Fibroblast of pulmonary artery (primary cell): ENCODE data around the gene KRTAP12-2.
"Not testable (repeated sequence)": the region's sequence is repeated elsewhere in the genome, so short reads cannot be mapped to it uniquely, and the experiment has no call there.

Experiments used
- DNase-seq: peaks from one replicate; pipeline ENCODE4 v3.0.0-alpha.2; 2010; ENCODE audit warnings: low read depth
- H3K4me3 ChIP-seq: replicated peaks from 2 replicates; pipeline ENCODE4 v1.5.1; 2011; ENCODE audit warnings: low read depth, mild to moderate bottlenecking, control low read depth, low read length, moderate library complexity
- TF ChIP-seq, protein P1 (sequence below): IDR thresholded peaks from 2 replicates; pipeline ENCODE4 v1.5.1; 2011; ENCODE audit warnings: mild to moderate bottlenecking, control low read depth, low read length, inconsistent platforms; ENCODE audit errors: missing control alignments

Gene KRTAP12-2

DNA sequence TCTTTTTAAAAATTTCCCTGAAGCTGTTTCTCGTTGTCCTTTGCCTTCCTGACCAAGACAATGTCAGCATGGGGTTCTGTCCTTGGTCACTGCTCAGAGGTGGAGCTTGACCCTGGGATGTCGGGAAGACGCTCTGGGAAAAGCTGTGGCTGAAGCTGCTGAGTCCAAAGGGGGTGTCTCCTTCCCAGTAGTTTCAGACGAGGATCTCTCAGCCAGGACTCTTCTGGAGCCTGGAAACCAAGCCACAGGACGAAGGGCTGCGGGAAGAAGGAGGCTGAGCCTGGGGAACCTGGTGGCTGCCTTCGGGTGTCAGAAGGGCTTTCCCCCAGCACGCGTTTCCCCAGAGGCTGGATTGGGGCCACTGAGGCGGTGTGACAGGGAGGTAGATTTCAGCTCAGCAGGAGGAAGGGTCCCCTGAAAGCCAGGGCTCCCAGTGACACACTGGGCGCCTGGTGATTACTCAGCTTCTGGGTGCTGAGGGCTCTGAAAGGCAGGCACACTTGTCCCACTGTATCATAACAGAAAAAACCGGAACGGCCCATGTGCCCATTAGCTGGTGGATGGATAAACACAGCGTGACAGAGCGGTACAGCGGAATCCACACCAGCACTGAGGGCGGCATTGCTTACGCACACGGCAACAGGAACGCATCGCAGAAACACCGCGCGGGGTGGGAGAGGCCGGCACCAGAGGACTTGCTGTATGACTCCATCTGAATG lies 20.3 kb upstream of the KRTAP12-2 start:
- TF ChIP-seq, protein P1, sequence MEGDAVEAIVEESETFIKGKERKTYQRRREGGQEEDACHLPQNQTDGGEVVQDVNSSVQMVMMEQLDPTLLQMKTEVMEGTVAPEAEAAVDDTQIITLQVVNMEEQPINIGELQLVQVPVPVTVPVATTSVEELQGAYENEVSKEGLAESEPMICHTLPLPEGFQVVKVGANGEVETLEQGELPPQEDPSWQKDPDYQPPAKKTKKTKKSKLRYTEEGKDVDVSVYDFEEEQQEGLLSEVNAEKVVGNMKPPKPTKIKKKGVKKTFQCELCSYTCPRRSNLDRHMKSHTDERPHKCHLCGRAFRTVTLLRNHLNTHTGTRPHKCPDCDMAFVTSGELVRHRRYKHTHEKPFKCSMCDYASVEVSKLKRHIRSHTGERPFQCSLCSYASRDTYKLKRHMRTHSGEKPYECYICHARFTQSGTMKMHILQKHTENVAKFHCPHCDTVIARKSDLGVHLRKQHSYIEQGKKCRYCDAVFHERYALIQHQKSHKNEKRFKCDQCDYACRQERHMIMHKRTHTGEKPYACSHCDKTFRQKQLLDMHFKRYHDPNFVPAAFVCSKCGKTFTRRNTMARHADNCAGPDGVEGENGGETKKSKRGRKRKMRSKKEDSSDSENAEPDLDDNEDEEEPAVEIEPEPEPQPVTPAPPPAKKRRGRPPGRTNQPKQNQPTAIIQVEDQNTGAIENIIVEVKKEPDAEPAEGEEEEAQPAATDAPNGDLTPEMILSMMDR: no peak
- DNase-seq: no peak
- no peak overlapping the region for H3K4me3 ChIP-seq

DNA sequence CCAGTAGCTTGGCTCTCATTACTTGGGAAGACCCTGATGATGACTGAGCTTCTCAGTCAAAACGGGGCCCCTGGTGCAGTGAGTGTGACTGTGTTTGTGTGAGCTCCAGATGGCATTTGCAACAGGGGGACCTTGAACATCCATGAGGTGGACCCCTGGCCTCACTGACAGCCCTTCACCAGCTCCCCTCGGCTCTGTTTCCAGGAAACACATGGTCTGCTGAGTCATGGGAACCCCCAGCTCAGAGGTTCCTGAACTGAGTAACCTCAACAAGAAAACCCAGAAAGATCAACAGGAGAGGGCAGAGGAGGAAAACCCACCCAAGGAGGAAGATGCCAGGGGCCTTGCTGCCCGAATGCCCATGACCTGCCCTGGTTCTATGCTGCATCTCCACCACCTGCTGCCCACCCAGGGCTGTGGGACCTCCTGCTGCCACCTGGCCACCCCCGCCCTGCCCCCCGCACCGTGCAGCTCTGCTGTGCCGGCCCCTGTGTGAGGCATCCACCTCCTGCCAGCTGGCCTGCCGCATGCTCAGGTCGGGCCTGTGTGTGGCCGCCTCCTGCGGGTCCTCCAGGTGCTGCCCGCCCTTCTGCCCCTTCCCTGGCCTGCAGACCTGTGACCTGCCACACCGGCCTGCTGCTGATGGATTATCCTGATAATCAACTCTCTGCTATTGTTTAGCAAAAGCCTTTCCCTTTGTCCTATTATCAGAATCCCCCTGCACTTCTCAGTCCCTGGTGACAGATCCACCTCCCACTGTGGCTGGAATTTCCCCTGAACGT lies 19.5 kb upstream of the KRTAP12-2 start:
- H3K4me3 ChIP-seq: no peak overlapping the region
- no peak for DNase-seq
- TF ChIP-seq, protein P1: no peak

- H3K4me3 ChIP-seq, DNase-seq: not testable (repeated sequence)
Measured at GRCh38 chr21:44685050-44685449, 18.3 kb upstream of the KRTAP12-2 start.

- TF ChIP-seq, protein P1: no peak
- no peak for DNase-seq
- H3K4me3 ChIP-seq: no peak overlapping the region
Measured at GRCh38 chr21:44684483-44684882, 17.8 kb upstream of the KRTAP12-2 start.

- DNase-seq: no peak
- TF ChIP-seq, protein P1: no peak
Measured at GRCh38 chr21:44684077-44684476, 17.4 kb upstream of the KRTAP12-2 start.

GRCh38 chr21:44682580-44683151 lies 15.9 kb upstream of the KRTAP12-2 start:
- DNase-seq: no peak
- TF ChIP-seq, protein P1: no peak
- H3K4me3 ChIP-seq: no peak overlapping the region

More at GRCh38 chr21:44684077-44684476, 17.4 kb upstream of the KRTAP12-2 start:
- no peak overlapping the region for H3K4me3 ChIP-seq

DNA sequence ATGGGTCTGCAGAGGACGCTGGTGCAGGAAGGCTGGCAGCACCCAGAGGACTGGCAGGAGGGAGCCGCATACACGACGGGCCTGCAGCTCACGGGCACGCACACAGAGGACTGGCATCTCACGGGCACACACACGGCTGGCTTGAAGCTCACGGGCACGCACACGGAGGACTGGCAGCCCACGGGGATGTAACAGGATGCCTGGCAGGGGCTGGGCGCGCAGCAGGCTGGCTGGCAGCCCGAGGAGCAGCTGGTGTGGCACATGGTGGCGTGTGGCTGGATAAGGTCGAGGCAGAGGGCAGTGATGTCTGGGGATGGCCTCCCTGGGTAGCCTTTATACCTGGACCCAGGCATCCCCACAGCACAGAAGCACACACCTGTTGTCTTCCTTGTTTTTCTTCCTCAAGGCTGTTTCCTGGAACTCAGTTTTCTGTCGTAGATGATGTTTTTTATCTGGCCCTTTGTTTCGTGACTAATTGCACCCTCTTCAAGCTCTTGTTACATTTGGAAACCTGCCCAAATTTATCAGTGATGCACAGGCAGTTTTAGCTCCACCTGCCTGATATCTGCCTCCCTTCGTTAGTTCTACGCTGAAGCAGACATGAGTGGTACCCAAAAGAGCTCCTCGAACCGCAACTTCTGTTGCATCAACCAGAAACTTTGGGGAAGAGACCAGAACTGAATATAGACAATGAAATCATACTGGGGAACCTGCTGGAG lies 15.3 kb upstream of the KRTAP12-2 start, which contains the start of gene KRTAP12-1:
TSS of gene KRTAP12-1 (minus strand) at position 303 of the 719 bp plus-strand sequence. CDS start at position 263, 40 bp downstream.
- no peak for DNase-seq
- TF ChIP-seq, protein P1: no peak
- H3K4me3 ChIP-seq: no peak within 1 kb of the TSS
